ENCODE measurements around the gene ALDH3A1.

The ALDH3A1 gene

GRCh38 chr17:19702217-19702641 lies 45.9 kb downstream of the ALDH3A1 start:
- no peak for DNase-seq

All from NCI-H2081 treated with DMSO at 0.1 percent for 48 hours (cell line).